ENCODE data around the gene INSR. TPM values are rescaled to one million over a fixed set of nuclear protein-coding genes. Genes with fewer than 3 reads are reported as not detected.

INSR gene
- total RNA-seq, 4 donors from 2014 or later, result 66.0 to 118 (median 106) TPM

DNA sequence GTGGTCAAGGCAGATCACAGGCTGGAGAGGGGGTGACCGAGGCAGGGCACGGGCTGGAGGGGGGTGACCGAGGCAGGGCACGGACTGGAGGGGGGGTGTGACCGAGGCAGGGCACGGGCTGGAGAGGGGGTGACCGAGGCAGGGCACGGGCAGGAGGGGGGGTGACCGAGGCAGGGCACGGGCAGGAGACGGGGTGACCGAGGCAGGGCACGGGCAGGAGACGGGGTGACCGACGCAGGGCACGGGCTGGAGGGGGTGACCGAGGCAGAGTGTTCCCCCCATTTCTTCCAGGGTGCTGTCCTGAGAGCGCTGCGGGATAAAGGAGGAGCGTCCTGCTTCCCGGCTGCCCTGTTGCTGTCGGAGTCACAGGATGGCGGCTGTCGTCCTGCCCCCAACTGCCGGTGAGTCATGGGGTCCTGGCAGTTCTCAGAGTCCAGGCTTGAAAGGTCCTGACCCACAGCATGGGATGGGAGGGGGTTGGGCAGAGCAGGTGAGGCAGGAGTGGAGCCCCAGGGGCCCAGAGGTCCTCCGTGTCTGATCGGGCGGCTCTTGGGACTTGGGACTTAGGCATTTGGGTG, 219.4 kb downstream of the INSR start:
- TF ChIP-seq, protein P1, sequence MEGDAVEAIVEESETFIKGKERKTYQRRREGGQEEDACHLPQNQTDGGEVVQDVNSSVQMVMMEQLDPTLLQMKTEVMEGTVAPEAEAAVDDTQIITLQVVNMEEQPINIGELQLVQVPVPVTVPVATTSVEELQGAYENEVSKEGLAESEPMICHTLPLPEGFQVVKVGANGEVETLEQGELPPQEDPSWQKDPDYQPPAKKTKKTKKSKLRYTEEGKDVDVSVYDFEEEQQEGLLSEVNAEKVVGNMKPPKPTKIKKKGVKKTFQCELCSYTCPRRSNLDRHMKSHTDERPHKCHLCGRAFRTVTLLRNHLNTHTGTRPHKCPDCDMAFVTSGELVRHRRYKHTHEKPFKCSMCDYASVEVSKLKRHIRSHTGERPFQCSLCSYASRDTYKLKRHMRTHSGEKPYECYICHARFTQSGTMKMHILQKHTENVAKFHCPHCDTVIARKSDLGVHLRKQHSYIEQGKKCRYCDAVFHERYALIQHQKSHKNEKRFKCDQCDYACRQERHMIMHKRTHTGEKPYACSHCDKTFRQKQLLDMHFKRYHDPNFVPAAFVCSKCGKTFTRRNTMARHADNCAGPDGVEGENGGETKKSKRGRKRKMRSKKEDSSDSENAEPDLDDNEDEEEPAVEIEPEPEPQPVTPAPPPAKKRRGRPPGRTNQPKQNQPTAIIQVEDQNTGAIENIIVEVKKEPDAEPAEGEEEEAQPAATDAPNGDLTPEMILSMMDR (IDR thresholded peaks at IDR 0.05; ENCODE audit: low read depth), result no peak

GRCh38 chr19:7072541-7072940, 221.7 kb downstream of the INSR start:
- TF ChIP-seq, protein P1 (IDR thresholded peaks at IDR 0.05; ENCODE audit: low read depth), result no peak

DNA sequence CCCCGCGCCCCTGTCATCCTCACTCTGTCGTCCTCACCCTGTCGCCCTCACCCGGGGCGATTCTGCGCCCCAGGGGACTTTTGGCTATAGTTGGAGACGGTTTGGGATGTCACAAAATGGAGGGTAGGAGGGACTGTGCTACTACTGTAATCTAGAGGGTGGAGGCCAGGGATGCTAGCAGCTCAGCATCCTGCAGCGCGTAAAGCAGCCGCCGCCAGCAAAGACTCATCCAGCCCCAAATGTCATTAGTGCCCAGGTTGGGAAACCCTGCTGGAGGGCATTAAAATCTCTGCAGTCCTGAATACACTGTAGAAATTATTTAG, 224.3 kb downstream of the INSR start:
- TF ChIP-seq, protein P1 (IDR thresholded peaks at IDR 0.05; ENCODE audit: low read depth), result no peak

GRCh38 chr19:7069042-7069903, 224.9 kb downstream of the INSR start, which contains the start of gene ZNF557:
TSS of gene ZNF557 (plus strand) at chr19:7069703. CDS start at chr19:7075075, 5,372 bp downstream.
- TF ChIP-seq, protein P1 (IDR thresholded peaks at IDR 0.05; ENCODE audit: low read depth), result no peak

- TF ChIP-seq, protein P1 (IDR thresholded peaks at IDR 0.05; ENCODE audit: low read depth), result no peak
Observed at GRCh38 chr19:7068599-7068998, 225.6 kb downstream of the INSR start.

- TF ChIP-seq, protein P1 (IDR thresholded peaks at IDR 0.05; ENCODE audit: low read depth), result no peak
Observed at GRCh38 chr19:7067716-7068115, 226.5 kb downstream of the INSR start.

GRCh38 chr19:7063764-7064418, 230.3 kb downstream of the INSR start:
- TF ChIP-seq, protein P1 (IDR thresholded peaks at IDR 0.05; ENCODE audit: low read depth), result no peak

Data from subcutaneous adipose tissue (tissue), 4 donors.